NCI-H146 treated with DMSO at 0.1 percent for 48 hours (cell line): ENCODE measurements around the gene XPA.
"Not testable (repeated sequence)": the region's sequence is repeated elsewhere in the genome, so short reads cannot be mapped to it uniquely, and the experiment has no call there.

Source experiments
- DNase-seq: peaks from one replicate; lab custom pipeline; 2025; ENCODE audit not compliant: unreplicated experiment; lab: John Stamatoyannopoulos, UW

The XPA gene

DNA sequence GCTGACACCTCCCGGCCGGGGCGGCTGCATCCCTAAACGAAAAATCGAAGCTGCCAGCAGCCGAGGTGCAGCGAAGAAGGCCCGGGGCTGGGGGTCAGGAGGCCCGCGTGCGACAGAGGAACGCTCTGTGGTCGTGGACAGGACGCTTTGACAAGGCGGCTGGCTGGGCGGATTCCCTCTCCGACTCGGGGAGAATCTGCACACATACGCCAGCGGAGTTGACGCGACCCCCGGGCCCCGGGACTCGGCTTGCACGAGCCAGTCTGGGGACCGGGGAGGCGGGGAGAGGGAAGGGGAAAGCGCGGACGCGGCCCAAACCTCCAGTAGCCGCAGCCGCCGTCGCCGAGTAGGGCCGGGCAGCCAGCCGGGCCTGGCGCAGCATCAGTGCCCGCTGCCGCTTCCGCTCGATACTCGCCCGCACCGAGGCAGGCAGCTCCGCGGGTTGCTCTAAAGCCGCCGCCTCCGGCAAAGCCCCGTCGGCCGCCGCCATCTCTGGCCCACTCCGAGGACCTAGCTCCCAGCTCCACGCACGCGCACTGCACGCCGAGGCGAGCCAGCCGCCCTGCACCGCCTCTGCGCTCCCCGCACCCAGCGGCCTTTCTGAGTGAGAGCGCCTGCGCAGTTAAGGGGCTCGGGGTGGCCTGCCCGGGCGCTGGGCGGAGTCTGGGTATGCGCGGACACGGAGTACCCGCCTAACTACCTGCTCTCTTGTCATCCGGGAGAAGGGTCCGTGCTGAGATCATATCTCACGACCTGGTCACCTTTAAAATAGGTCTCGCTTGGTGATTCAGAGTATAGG is at the start of gene XPA:
Gene XPA, minus strand, starts transcription at position 538 of the 799 bp plus-strand sequence. Its CDS starts 48 bp downstream, at position 490.
- peak; percentile 83 for DNase-seq

DNA sequence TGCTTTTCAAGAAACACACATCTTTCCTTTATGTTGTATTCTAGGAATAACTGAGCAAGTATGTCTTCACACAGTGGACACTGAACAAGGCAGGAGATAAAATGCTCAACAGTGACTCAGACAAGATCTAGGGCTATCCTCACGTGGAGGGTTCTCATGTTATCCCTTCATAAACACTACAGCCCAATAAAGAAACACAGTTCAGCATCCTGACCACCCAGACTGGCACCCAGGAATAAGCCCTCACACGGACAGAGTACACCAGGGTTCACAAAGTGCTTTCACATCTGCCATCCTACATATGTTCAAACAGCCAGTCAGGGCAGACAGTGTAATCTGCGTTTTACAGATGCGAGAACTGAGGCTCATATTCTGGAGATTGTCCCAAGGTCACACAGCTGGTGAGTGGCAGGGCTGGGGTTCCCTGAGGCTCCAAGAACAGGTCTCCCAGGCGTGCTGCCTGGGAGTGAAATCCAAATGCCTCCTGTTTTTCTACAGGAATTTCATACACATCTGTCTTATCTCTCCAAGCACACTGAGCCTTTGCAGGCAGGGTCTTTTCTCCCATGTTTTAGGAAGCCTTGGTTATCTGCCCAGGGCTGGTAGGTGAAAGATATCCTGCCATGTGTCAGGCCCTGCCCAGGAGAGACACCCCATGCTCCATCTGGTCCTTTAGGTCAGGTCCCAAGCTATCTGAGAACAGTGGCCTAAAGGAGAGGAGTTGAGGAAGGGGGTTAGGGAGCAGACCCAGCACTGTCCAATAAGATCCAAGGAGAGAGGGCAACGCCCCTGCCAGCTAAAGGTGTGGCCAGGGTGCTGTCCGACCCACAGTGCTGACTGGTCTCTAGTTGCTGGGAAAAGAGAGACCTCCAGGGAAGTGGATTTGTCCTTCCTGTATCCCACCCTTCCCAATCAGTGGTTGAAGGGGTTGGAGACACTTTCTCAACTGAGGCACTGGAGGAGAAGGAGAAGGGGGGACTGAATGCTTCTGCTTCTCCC is 47.9 kb upstream of the XPA start:
- no peak for DNase-seq

DNA sequence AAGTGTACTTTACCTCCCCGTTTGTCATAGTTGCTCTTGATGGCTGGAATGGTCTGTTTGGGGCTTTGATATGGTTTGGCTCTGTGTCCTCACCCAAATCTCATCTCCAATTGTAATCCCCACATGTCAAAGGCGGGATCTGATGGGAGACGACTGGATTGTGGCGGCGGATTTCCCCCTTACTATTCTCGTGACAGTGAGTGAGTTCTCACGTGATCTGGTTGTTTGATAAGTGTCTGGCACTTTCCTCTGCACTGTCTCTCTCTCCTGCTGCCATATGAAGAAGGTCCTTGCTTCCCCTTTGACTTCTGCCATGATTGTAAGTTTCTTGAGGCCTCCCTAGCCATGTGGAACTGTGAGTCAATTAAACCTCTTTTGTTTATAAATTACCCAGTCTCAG is 46.9 kb upstream of the XPA start:
- DNase-seq, result not testable (repeated sequence)

DNA sequence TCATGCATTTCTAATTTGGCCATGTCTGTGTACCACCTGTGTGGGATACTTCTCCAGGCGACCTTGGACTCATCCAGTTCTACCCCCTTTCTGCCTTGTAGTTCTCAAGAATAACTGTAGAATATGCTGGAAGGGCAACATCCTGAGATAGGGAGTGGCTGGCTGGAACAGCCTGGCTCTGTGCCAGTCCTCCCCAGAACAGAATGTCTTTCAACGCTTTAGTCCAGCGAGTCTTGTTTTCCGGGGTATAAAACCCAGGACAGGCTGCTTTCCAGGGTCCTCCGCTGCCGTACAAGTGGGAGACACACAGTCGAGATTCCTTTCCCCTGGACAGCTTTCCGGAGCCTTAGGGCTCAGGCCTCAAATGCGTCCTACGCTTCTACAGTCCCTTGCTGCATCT is 45.4 kb upstream of the XPA start:
- no peak for DNase-seq

DNA sequence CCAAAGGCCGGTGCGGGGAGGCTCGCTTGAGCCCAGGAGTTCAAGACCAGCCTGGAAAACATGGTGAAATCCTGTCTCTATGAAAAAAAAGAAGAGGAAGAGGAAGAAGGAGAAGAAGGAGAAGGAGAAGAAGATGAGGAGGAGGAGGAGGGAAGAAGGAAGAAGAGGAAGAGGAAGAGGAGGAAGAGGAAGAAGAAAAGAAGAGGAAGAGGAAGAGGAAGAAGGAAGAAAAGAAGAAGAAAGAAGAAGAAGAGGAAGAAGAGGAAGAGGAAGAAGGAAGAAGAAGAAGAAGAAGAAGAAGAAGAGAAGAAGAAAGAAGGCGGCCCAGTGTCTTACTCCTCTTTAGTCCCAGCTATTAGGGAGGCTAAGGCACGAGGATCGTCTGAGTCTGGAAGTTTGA is 44.8 kb upstream of the XPA start:
- no peak for DNase-seq

GRCh38 chr9:97740848-97741821 is 44.0 kb upstream of the XPA start:
- peak; percentile 23 for DNase-seq

DNA sequence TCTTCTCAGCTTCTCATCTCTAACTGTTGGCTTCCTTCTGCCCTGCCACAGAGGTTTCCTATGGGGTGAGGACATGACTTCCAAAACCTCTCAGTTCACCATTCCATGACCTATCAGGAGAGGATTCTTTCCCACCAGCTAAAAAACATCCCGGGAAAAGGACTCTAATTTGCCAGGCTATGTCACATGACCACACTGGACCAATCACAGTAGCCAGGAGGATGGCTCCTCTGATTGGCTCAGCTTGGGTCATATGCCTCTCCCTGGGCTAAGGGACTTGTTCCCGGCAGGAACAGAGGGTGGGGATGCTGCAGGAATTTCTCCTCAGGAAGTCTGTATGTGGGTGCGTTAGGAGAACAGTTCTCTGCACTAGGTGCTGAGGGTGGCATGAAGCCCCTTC is 40.3 kb upstream of the XPA start:
- DNase-seq, result peak; percentile 34

- no peak for DNase-seq
Observed at GRCh38 chr9:97735070-97735600, 38.0 kb upstream of the XPA start.

DNA sequence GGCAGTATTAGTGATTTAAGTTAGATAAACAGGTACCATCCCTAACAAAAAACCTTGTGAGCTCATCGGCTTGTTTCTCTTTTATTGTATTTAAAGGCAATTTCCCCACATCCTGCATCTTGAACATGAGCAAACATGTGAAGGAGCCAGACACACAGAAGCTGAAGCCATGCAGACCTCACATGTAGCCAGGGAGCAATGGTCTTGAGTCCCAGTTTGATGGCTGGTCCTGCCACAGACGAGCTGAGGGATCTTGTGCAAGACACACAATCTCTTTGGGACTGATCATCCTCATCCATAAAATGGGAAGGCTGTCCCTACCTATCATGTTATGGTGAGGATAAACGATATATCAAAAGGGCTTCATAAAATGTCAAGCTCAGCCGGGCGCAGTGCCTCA is 29.6 kb upstream of the XPA start:
- DNase-seq, result no peak

DNA sequence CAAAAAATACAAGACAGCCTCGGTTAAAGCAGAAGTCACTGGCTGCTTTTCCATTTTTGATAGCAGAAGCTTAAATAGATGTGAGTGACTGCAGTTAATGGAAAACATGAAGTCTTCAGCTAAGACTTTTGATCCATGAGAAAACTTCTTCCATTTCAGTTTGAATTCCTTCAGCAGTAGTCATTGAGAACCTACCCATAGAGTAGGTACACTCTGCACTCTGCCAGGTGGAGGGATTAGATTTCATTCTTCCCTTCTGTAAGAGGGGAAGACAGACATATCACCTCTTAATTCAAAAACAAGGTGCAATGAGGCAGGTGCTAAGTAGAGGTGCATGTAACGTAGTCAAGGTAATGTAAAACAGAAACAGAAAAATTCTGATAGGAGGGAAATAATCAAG is 26.7 kb upstream of the XPA start:
- no peak for DNase-seq

- DNase-seq, result no peak
Observed at GRCh38 chr9:97722331-97722730, 25.2 kb upstream of the XPA start.

DNA sequence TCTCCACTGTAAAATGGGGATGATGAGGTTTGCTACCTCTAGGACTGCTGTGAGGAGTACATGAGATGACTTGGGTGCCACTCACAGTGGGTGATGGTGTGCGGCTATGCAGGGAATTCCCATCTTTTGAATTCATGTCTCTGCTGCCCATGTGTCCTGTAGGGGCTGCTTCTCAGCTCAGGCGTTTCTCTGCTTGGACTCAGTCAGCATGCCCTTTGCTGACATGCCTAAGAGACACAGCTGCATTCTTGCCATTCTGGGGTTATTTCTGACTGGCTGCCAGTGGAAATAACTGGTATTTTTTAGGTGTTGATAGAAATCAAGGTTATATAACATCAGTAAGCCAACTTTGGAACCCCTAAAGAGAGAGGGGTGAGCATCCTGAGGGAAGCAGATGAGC is 24.3 kb upstream of the XPA start:
- DNase-seq, result no peak

DNA sequence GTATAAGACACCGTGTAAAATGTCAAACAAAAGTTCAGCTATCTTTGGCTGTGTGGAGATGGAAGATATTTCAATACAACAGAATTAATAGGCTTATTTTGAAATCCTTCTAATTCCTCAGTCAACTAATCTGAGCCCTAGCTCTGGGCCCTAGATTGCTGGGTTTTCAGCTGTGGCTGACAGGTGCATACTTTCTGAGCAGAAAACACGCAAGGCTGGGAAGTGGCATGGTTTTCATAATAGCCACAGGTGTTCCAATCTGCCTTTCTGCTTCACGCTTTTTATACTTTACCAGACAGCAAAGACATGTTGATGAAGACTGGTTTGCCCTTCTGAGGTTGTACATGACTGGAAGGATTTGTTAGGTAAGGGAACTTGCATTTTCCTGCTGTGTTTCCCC is 20.7 kb upstream of the XPA start:
- DNase-seq, result no peak

DNA sequence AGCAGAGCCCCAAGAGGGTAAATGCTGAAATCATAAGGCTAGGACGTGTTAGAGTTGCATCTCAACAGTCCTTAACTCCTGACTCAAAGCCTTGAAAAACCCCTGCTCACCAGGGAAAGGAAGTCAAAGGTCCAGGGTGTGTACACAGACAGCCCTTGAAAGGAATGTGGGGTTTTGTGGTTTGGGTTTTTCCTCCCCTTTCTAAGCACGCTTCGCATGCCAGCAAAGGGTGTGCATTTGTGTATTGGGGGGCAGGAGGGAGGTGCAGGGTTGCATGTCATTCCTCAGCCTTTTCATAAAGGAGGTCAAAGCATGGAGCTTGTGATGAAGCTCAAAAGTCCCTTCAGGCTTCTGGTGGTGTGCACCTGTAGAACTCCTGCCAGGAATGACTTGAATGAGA is 17.3 kb upstream of the XPA start:
- no peak for DNase-seq

GRCh38 chr9:97711223-97711626 is 14.1 kb upstream of the XPA start:
- DNase-seq, result no peak

DNA sequence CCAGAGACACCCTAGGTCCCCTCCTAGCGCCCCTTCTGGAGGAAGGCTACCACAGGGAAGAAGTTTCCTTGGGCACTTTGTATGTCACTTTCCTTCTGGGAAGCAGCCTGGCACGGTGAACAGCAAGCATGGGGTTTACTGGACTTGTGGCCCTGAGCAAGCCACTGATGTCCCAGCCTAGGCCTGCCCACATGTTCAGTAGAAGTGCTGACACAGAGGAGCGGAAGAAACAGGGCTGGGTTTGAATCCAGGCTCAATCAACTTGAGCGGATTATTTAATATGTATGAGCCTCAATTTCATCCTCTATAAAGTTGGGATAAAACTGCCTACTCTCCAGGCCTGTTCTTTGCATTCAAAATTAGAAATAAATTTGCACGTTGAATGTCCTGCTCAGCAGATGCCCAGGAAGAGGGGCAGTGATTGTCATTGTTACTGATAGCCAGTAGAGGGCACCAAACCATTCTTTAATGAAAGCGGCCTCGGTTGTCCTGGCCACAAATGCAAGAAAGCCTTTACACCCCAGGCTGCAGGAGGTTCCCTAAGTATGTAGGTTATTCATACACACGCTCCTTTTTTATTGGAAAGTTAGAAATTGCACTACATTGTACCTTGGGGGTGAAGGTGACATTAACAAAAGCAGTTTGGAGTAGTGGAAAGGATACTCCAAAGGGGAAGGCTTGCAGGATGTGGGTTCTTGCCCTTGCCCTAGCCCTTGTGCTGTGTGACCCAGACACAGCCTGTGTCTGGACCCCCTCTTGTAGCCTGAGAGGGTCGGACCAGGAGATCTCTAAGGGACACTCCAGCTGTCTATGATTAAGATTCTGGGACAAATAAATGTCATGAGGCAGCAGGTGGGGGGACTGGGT is 13.4 kb upstream of the XPA start:
- peak; percentile 32 for DNase-seq

GRCh38 chr9:97706246-97706645 is 9.1 kb upstream of the XPA start:
- DNase-seq, result no peak

GRCh38 chr9:97705354-97705950 is 8.3 kb upstream of the XPA start:
- DNase-seq, result no peak

DNA sequence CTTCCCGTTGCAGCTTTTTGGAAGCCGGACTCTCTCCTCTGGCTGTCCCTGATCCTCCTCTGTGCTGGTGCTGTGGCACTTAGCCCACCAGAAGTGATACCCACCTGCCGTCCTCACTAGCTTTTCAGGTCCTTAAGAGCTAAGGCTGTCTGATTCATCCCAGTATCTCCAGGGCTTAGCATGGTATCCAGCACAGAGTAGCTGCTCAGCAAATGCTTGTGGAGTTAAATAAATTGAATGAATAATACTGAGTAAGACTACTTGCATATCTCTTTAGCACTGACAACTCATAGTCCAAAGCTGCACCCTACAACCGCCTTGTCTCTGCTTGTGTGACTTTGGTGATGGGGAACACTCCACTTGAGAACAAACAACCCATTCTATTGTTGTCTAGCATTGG is 7.7 kb upstream of the XPA start:
- DNase-seq, result no peak
